Measurements from ENCODE around the gene CPVL.

DNA sequence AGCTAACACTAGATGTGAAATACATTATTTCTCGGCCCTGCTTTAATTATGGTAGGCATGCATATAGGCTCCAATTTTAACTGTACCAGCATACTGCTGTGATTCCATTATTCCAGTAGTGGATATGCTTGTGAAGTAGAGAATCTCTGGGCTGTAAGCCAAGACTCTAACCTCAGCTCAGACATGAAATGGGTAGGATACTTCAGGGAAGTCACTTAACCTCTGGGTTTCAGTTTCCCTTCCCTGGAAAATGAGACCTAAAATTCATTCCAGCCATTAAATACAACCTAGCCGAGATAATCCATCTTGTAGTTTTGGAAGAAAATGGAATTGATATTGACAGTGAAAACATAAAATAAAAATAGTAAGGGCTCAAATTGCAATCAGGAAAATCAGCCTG lies 128.6 kb downstream of the CPVL start:
- TF ChIP-seq, protein P1, sequence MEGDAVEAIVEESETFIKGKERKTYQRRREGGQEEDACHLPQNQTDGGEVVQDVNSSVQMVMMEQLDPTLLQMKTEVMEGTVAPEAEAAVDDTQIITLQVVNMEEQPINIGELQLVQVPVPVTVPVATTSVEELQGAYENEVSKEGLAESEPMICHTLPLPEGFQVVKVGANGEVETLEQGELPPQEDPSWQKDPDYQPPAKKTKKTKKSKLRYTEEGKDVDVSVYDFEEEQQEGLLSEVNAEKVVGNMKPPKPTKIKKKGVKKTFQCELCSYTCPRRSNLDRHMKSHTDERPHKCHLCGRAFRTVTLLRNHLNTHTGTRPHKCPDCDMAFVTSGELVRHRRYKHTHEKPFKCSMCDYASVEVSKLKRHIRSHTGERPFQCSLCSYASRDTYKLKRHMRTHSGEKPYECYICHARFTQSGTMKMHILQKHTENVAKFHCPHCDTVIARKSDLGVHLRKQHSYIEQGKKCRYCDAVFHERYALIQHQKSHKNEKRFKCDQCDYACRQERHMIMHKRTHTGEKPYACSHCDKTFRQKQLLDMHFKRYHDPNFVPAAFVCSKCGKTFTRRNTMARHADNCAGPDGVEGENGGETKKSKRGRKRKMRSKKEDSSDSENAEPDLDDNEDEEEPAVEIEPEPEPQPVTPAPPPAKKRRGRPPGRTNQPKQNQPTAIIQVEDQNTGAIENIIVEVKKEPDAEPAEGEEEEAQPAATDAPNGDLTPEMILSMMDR (IDR thresholded peaks at IDR 0.05) = no peak
- TF ChIP-seq POLR2A (IDR thresholded peaks at IDR 0.05) = no peak

Data from breast epithelium (tissue), 3 donors.